HG03025 (cell line): ENCODE data around the gene RNF227.

ENCODE experiments used
- ATAC-seq: cut with Tn5 transposase; IDR thresholded peaks from one replicate; pipeline ENCODE4 v1.9.1; 2021; ENCODE audit warnings: mild to moderate bottlenecking, moderate library complexity; ENCODE audit not compliant: unreplicated experiment, low FRiP score

Gene RNF227

DNA sequence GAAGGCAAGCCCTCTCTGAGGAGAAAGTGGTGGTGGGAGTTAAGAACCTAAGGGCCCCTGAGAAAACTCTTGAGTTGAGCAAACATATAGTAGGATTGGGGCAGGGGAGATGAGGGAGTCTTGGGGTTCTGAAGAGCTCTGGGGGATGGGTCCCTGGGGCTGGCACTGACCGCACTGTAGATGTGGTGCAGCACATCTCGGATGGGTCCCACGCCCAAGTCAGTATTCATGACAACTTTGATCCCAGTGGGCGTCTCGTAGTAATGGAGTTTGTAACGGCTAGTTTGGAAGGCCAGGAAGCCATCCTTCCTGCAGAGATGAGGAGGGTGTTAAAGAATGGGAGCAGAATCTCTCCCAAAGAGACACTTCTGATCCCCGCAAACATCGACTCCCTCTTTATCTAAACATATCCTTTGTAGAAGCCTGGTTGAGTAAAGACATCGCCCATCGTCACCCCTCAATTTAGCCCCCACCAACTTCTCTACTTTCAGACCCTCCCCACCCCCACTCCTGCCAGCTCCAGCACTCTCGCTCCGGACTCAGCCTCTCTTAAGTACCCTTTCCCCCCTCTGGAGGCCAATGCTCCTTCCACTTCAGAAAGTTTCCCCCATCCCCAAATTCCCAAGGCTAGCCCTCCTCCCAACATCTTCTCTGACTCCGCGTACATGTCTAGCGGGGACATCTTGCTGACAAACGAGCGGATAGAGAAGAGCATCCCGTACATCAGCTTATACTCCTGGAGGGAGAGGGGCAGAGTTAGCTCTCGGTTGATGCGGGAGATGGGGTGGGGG is 14.9 kb upstream of the RNF227 start:
- no peak for ATAC-seq

DNA sequence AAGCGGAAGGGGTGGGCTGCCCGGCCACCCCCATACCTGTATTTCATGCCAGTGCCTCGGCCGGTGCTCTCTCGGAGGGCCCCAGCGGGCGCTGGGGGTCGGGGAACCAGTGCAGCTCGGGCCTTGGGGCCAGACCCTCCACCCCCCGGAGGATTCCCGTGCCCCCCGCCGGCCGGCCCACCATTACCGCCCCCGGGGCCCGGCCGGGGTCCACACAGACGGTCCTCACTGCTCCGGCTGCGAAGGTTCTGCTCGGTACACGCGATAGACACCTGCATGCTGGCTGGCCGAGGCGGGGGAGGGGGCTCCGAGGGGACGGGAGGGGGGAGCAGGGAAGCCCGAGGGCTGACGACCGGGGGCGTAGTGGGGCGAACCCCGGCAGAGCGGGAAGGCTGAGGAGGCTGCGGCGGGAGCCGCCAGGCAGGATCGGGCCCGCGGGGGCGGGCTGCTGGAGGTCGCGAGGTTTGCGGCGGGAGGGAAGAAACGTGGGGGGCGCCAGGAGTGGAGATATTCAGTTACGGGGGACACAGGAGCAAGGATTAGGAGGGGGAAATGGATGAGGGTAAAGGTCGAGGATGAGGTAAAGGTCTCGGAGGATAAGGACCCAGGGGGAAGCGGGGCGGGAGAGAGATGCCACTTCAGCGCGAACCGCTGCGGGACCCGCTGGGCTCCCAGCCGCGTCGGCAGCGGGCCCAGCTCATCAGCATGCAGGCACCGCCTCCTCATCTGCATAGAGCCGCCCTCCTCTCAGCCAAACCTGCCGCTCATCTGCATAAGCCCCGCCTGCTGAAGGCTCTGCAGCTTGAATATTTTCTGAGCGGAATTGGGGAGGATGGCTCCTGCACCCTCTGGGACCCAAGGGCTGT is 13.3 kb upstream of the RNF227 start, which contains the start of gene KCNAB3:
Gene KCNAB3 (minus strand): TSS at position 699 of the 866 bp plus-strand sequence. CDS start 421 bp downstream, at position 278.
- ATAC-seq = no peak

DNA sequence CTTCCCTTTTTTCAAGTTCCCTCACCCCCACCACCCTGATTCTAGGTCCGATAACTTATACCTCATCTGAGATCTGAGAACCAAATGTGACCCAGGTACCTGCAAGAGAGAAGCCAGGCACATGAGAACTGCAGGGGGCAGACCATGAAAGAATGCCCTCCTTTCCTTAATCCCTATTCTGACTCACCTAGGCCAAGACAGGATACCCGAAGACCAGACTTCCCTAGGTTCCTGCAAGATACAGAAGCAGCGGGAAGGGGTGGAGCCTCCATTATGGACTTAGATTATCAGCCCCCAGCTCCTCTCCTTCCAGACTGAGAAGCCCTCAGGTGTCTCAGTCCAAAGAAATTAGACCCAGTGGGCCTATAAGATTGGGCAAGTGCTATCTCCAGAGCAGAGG is 11.5 kb upstream of the RNF227 start:
- ATAC-seq = no peak

DNA sequence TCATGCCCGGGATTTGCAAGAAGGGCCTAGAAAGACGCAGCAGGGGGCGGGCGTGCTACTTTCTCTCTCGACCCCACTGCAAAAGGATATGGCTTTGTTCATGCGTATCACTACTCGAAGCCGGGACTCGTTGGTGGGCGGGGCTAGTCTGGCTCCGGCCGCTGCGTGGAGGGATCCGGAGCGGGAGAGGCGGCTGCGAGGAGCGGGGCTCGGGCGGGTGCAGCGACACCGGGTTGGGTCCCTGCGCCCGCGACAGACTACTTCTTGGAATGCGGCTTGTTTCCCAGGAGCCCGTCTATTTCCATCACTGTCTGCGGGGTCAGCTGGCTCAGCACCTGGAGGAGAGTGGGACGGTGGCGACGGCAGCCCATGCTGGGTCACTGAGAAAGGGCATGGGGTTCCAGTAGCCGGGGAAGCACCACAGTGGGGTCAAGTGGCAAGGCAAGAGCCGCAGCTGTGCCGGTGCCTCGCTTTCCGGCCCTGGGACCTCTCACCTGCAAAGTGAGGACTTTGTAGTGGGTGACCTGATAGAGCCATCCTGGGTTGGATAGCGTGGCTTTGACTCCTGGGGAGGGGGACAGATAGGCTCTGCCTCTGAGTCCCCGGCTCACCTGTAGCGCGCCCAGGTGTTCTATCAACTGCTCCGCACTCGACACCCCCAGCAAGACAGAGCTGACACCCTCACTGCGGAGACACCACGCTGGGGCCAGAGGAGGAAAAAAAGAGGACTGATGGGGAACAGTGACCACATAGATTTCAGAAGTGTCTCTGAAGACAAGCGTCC is 6.9 kb upstream of the RNF227 start:
- no peak for ATAC-seq

DNA sequence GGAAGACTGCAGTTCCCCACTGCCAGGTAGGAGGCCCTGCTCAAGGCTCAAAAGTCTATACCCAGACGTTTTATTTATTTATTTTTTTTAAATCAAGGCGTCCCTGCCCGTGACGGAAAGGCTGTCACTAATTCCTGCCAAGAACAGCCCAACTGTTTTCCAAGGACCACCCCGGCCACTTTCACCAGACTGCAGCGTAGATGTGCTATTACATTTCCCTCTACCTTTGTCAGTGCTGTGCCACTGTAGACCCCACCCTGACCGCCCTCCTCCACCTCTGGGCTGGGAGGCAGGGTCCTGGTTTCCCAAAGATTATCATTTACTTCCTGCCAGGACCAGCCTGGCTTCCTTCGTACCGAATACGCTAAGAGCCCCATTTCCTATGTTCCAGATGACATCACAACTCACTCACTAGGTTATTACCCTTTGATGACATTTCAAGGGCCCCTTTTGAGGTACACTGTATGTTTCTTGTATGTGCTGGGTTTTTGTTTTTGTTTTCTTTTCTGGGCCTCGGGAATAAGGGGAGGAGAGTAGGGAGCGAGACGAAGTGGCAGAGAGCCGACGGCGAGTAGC is 6.3 kb upstream of the RNF227 start:
- no peak for ATAC-seq

- ATAC-seq = no peak
Measured at GRCh38 chr17:7916808-7917207, 719 bp upstream of the RNF227 start.

DNA sequence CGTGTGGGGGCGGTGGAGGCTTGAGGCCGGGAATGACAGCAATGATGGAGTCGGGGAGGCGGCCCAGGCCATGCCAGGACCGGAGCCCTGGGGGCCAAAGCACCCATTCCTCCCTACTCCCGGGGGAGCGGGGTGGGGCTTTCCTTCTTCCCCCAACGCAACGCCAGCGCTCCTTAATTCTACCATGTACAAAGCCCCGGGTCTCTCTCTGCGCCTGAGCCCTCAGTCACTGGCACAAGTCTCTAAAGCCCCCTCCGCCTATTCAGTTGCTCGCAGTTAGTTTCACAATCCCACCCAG is 245 bp upstream of the RNF227 start:
- peak; percentile 3 for ATAC-seq

DNA sequence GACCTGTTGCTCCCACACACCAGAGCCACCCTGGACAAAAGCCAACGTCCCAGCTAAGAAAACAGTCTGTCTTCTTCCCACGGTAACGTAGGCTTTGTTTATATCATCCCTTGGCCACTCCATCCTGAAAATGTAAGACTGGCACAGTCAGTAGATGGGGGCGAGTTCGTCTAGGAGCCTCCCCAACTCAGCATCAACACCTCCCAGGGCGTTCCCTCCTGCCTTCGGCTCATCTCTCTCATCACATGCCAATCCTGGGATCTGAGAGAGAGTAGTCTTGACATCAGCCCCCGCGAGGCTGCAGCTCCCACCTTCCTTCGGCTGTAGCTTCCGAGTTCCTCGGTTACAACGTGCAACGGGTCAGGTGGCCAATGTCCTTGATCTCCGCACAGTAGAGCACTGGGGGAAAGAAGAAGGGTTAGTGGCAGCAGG is 894 bp downstream of the RNF227 start:
- no peak for ATAC-seq

GRCh38 chr17:7912927-7913524 is 3.1 kb downstream of the RNF227 start:
- ATAC-seq = no peak

DNA sequence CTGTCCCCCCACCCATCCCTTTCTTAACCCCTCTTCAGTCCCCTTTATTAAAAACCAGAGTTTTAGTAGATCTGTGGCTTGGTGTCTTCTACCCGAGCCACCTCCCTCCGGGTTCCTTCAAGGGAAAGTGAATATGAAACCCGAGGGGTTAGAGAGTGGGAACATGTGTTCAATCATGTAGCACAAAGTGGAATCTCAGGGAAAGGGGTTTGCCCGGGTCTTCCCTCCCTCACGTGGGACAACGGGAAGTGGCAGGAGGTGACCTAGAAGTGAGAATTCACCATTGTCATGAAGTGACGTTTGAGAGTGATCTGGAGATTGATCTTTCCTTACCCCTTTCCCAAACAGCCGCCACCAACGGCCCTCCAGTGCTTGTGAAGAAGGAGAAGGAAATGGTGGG is 5.0 kb downstream of the RNF227 start:
- no peak for ATAC-seq

DNA sequence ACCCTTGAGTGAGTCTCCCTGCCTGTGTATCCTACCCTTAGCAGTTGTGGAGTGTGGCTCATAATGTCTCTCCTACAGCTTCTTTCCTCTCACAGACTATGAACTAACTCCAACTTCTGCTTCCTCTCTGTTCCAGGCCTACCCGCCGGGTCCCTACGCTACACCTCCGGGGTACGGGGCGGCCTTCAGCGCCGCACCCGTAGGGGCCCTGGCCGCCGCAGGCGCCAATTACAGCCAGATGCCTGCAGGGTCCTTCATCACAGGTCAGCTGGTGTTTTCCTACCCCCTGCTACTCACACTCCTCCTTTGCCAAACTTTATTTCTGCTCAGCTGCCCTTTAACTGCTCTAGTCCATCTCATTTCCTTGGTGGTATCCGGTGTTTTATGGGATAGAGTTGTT is 5.4 kb downstream of the RNF227 start:
- ATAC-seq = no peak

DNA sequence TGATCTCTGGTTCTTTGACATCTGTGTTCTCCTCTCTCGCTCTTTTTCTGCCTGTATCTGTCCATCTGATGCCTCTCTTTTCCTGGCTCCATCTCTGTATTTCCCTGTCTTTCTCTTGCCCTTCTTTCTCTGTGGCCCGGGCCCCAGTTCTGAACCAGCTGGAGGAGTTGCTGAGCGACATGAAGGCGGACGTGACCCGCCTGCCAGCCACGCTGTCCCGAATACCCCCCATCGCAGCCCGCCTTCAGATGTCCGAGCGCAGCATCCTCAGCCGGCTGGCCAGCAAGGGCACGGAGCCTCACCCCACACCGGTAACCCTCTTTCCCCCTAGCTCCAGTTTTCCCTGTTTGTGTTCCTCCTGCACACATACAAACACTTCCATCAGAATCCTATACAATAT is 5.8 kb downstream of the RNF227 start:
- ATAC-seq = no peak

- no peak for ATAC-seq
Measured at GRCh38 chr17:7909089-7909488, 7.0 kb downstream of the RNF227 start.

- ATAC-seq = no peak
Measured at GRCh38 chr17:7903154-7904103, 12.7 kb downstream of the RNF227 start.

DNA sequence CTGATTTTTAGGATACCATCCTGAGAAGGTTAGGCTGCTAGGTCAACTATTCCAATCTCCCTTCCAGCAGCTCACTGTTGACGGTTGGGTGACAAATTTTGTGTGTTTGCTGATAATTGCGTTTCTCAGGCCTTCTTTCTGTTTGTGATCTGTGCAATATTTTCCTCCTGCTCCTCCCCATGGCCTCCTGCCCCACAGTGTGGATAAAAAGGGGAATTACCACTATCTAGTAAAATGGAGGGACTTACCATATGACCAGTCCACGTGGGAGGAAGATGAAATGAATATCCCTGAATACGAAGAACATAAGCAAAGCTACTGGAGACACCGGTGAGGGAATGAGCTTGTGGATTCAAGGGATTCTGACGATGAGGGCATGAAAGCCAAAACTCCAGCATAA is 18.3 kb downstream of the RNF227 start:
- ATAC-seq = no peak

- no peak for ATAC-seq
Measured at GRCh38 chr17:7897090-7897489, 19.0 kb downstream of the RNF227 start.

DNA sequence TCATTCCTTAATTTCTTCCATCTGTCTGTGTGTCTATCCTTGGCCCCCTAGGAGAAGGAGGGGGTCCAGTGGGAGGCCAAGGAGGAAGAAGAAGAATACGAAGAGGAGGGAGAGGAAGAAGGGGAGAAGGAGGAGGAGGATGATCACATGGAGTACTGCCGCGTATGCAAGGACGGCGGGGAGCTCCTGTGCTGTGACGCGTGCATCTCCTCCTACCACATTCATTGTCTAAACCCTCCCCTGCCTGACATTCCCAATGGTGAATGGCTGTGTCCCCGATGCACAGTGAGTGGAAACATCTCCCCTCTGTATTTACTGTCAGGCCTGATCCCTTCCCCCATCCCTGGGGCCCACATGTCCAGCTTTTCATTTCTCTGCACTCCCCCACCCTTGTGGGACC is 21.2 kb downstream of the RNF227 start:
- no peak for ATAC-seq

DNA sequence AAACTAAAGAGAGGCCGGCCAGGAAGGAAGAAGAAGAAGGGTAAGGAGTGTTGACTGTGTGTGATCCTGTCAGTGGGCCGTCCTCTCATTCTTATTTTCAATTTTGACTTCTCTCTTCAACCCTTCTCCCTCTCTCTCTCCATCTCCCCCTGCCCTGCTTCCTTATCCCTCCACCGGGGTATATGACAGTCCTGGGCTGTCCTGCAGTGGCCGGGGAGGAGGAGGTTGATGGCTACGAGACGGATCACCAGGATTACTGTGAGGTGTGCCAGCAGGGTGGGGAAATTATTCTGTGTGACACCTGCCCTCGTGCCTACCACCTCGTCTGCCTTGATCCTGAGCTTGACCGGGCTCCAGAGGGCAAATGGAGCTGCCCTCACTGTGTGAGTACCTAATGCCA is 21.9 kb downstream of the RNF227 start:
- no peak for ATAC-seq

- no peak for ATAC-seq
Measured at GRCh38 chr17:7893187-7893880, 22.8 kb downstream of the RNF227 start.
